HG03108 (cell line): Measurements from ENCODE around the gene KIF4A.
"Not testable (repeated sequence)": the region's sequence is repeated elsewhere in the genome, so short reads cannot be mapped to it uniquely, and the experiment has no call there.

Source experiments
- ATAC-seq: cut with Tn5 transposase; IDR thresholded peaks from one replicate; pipeline ENCODE4 v1.9.1; 2021; ENCODE audit warnings: moderate library complexity; ENCODE audit not compliant: unreplicated experiment

The KIF4A gene, protein sequence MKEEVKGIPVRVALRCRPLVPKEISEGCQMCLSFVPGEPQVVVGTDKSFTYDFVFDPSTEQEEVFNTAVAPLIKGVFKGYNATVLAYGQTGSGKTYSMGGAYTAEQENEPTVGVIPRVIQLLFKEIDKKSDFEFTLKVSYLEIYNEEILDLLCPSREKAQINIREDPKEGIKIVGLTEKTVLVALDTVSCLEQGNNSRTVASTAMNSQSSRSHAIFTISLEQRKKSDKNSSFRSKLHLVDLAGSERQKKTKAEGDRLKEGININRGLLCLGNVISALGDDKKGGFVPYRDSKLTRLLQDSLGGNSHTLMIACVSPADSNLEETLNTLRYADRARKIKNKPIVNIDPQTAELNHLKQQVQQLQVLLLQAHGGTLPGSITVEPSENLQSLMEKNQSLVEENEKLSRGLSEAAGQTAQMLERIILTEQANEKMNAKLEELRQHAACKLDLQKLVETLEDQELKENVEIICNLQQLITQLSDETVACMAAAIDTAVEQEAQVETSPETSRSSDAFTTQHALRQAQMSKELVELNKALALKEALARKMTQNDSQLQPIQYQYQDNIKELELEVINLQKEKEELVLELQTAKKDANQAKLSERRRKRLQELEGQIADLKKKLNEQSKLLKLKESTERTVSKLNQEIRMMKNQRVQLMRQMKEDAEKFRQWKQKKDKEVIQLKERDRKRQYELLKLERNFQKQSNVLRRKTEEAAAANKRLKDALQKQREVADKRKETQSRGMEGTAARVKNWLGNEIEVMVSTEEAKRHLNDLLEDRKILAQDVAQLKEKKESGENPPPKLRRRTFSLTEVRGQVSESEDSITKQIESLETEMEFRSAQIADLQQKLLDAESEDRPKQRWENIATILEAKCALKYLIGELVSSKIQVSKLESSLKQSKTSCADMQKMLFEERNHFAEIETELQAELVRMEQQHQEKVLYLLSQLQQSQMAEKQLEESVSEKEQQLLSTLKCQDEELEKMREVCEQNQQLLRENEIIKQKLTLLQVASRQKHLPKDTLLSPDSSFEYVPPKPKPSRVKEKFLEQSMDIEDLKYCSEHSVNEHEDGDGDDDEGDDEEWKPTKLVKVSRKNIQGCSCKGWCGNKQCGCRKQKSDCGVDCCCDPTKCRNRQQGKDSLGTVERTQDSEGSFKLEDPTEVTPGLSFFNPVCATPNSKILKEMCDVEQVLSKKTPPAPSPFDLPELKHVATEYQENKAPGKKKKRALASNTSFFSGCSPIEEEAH

DNA sequence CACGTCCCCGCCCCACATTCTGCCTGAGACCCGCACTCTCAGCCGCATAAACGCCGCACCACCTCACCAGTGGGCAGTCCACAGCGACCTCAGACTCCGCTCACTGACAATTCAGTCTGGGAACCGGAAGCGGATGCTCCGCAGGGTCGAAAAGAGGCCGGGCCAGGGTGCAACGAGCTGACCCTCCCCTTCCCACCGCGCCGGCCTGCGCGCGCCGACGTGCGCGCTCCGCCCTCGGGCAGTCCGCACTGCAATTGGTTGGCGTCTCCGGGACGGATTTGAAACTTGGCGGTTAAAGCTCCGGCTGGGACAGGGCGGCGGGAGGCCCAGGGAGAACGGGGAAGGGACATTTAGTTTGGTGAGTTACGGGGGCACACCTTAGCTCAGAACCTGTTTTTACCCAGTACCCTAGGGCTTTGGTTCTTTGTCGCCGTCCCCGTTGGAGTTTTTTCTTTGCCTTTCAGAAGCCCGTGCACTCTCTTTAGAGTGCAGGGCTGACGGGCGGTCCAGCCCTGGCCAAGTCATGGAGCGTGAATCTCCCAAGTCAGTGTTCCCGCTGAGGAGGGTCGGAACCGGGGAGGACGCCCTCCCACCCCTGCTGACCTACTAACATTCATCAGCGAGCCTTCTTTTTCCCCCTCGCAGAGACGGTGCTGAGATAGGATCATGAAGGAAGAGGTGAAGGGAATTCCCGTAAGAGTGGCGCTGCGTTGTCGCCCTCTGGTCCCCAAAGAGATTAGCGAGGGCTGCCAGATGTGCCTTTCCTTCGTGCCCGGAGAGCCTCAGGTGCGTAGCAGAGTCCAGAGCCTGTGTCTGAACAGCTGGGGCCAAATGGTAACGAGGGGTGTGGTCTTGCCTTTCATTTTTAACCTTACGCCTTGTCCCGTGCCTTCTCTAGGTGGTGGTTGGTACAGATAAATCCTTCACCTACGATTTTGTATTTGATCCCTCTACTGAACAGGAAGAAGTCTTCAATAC lies at the start of gene KIF4A, which contains the start of gene PDZD11:
KIF4A (plus strand) TSS at position 312 of the 978 bp plus-strand sequence; CDS start at position 667, 355 bp downstream.
PDZD11 (minus strand) TSS at position 135 of the 978 bp plus-strand sequence. CDS start 586 bp downstream, outside the sequence.
- peak; percentile 97 for ATAC-seq

- ATAC-seq: no peak
Observed at GRCh38 chrX:70240751-70241150, 49.2 kb upstream of the KIF4A start.

DNA sequence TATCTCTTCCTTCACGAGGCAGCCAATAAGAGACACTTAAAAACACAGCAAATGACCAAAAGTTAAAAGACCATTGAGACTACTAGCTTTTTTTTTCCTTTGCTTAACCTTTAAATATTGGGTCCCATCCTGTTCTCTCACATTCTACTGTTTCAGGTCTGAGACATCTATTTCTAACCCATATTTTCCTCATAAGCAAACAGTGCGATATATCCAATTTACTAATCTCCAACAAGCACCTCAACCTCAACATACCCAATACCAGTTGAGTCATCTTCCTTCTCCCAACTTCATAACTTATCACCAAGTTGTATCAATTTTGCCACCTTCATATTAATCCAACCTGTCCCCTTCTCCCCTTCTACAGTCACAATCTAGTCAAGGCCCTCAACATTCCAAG lies 48.4 kb upstream of the KIF4A start:
- no peak for ATAC-seq

- not testable (repeated sequence) for ATAC-seq
Observed at GRCh38 chrX:70243601-70244000, 46.3 kb upstream of the KIF4A start.

GRCh38 chrX:70244881-70245280 lies 45.0 kb upstream of the KIF4A start:
- ATAC-seq: no peak

GRCh38 chrX:70247252-70247651 lies 42.7 kb upstream of the KIF4A start:
- ATAC-seq: no peak

DNA sequence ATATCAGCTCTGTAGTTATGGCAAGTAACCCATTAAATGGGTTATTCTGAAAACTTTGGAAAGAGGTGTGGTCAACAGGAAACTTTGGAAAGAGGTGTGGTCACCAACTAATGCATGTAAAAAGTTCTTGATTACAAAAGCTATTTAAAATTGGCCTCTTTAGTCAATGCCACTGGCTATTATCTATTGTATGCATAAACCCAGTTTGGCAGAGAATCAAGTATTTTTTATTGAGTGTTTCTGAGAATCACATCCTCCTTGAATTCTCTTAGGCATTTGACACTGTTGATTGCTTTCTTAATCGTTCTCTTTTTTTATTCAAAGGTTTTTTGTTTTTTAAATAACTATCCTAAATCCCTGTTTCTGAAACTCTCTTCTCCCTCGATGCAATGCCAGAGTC lies 37.4 kb upstream of the KIF4A start:
- ATAC-seq: no peak

GRCh38 chrX:70253377-70254062 lies 36.4 kb upstream of the KIF4A start:
- no peak for ATAC-seq

DNA sequence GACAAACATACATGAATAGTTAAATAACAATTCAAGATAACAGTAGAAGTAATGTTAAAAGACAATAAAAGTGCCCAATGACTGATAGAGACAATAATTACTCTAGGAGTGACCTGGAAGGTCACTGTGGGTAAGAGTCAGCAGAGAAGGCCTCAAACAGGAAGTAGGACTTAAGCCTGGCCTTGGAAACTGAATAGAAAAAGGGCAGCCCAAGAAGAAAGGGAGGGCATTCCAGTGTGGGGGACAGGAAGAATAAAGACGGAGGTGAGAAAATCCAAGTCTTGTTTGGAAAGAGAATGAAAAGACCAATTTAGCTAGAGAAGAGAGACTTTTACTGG lies 35.9 kb upstream of the KIF4A start:
- ATAC-seq: no peak

DNA sequence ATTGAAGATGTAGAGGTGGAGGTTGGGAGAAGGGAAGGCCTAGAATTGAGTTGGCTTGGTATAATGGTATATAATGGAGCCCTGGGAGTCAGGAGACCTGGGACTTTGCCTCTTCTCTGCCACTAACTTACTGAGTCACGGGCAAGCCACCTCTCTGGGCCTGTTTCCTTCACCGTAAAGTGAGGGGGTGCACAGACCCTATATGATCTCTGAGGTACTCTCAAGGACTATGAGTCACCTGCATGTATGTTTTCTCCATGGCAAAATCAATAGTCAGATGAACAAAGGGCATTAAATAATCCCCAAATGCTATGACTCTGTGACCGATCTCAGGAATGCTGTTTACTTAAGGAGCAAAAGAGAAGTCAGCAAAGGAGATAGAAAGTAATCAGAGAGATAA lies 35.0 kb upstream of the KIF4A start:
- ATAC-seq: no peak

- no peak for ATAC-seq
Observed at GRCh38 chrX:70255452-70255851, 34.5 kb upstream of the KIF4A start.

- ATAC-seq: no peak
Observed at GRCh38 chrX:70257423-70258288, 32.2 kb upstream of the KIF4A start.

DNA sequence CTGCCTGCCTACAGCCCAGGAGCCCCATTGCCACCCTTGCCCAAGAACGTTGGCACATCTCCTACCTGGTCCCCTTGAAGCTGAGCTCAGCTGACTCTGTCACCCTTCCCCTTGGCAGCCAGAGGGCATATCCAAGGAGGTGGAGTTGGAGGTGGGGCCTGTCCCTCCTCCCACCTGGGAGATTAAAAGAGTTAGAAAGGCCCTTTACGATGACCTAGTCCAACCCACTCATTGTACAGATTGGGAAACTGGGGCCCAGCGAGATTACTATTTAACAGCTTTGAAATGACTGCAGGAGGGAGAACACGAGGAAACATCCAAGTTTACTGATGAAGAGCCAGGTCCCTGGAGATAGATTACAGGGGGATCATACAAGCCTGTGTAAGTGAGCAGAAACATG lies 29.8 kb upstream of the KIF4A start, which contains the start of gene P2RY4:
P2RY4 (minus strand) TSS at position 101 of the 400 bp plus-strand sequence. CDS start 580 bp downstream, outside the sequence.
- no peak for ATAC-seq

- no peak for ATAC-seq
Observed at GRCh38 chrX:70262952-70263567, 26.8 kb upstream of the KIF4A start.

DNA sequence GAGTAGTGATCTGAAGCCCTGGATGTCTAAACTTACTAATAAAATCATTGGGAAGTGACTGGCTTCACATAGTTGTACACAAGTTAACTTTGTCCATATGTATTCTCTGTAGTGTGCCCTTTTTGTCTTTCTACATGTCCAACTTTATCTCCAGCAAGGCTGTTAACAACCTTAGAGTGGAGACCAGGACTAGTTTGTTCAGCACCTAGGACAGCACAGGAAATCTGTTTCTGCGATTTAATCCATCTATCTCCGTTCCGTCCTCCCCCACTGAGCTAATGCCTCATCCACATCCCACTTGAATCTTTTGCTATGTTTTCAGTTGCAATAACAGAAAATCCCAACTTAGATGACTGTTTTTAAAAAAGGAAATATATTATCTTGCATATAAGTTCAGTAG lies 25.1 kb upstream of the KIF4A start:
- no peak for ATAC-seq

DNA sequence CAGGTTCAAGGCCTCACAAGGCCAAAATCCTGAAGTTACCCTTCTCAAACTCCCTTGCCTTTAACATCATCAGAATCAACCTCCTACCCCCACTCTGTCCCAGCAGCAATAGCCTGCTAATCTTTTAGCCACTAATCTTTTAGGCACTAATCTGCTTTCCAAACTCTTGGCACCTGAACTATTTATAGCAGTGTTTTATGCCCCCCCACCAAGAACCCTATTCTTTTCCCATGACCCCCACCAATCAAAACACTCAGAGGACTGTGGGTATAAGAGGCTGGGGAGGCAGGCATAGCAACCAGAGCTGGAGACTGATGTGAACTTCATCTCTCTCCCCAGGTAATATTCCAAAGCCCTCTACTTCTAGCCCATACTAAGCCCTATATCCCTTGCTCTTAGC lies 21.9 kb upstream of the KIF4A start, which contains the start of gene ARR3:
ARR3 (plus strand) TSS at position 301 of the 400 bp plus-strand sequence. CDS start 1,052 bp downstream, outside the sequence.
- no peak for ATAC-seq

DNA sequence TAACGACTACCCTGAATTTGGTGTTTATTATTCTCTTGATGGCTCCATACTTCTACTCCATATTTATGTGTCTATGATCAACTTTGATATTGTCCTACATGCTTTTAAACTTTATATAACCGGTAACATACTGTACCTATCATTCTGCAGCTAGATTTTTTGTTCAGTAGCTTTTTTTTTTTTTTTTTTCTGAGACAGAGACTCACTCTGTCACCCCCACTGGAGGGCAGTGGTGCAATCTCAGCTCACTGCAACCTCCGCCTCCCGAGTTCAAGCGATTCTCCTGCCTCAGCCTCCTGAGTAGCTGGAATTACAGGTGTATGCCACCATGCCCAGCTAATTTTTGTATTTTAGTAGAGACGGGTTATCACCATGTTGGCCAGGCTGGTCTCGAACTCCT lies 15.9 kb upstream of the KIF4A start:
- ATAC-seq: not testable (repeated sequence)

GRCh38 chrX:70279081-70279480 lies 10.8 kb upstream of the KIF4A start:
- no peak for ATAC-seq
